ENCODE measurements around the gene PACS1. TPM values are rescaled to one million over a fixed set of nuclear protein-coding genes. Genes with fewer than 3 reads are reported as not detected.
"Not testable (repeated sequence)": the region's sequence is repeated elsewhere in the genome, so short reads cannot be mapped to it uniquely, and the experiment has no call there.

The PACS1 gene
- 32.2 and 33.5 TPM in 2 replicates for total RNA-seq (2022)
- percentile 62 among the genes with signal in this experiment for Bru-seq, nascent RNA
- BruChase-seq, experiment 1, labeled RNA remaining after a 6-hour chase = percentile 77 among the genes with signal in this experiment
- BruChase-seq, experiment 2, labeled RNA remaining after a 2-hour chase = percentile 72 among the genes with signal in this experiment
- long read RNA-seq, full-length matches to known transcripts = 24 of 39 reads
- long read RNA-seq, partial matches to known transcripts = 3 of 39 reads
- long read RNA-seq, other reads (novel, unspliced or antisense) = 12 of 39 reads

DNA sequence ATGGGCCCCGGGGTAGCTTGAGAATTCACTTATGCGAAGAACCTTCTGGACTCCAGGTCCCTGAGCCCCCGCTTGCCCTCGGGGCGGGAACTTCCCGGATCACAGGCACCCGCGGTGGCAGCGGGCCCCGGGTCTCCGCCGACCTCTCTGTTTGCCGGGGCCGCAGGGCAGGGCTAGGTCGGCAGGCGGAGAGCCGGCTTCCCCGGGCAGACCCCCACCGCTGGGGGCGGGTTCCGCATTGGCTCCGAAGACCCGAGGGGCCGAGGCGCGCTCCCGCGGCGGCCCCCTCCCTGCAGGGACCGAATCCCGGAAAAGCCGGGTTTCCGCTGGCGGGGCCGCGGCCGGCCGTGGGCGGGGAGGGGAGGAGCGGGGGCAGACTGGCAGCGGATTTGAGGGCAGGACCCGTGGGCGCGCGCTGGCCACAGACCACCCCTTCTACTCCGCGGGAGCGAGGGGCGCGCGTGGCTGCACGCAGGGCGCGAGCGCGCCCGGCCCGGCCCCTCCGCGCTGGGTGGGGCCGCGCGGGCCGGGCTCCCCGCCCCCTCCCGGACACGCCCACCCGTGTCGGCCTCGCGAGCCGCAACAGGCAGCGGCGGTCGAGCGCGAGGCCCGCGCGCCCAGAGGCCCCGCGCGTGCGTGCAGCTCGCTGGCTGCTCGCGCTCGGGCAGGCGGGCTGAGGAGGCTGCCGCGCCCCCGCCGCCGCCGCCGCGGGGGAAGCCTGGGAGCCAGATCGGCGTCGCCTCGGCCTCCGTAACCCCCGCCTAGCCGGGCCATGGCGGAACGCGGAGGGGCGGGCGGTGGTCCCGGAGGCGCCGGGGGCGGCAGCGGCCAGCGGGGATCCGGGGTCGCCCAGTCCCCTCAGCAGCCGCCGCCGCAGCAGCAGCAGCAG is at the start of gene PACS1:
Gene PACS1 (plus strand): TSS at position 558 of the 889 bp plus-strand sequence. CDS start 215 bp downstream, at position 773.
- ChIA-PET CTCF (interaction anchor here (0.6 to 3.8 kb wide), 7 partner anchors 11 to 1738 kb away, joined by 3 to 75 read pairs (median 3); partner anchors contain the start of gene SF3B2), POLR2A (interaction anchor here (0.6 to 5.0 kb wide), 14 partner anchors 9 to 455 kb away, joined by 3 to 69 read pairs (median 6); partner anchors contain the start of genes FOSL1, PCNX3 and SF3B2)
- peak within 1 kb of the TSS; percentile 83 for H3K27ac Mint-ChIP-seq (ENCODE audit: low read depth, unreplicated experiment)
- H3K27me3 Mint-ChIP-seq (ENCODE audit: insufficient read depth, unreplicated experiment) = no peaks in the 10 kb centered on the region
- no peaks in the 10 kb centered on the region for H3K9me3 Mint-ChIP-seq (ENCODE audit: unreplicated experiment)
- DNase-seq (ENCODE audit: unreplicated experiment) = peak; percentile 47
- intact Hi-C loops (cut with micrococcal nuclease) = loop anchor here (1.0 kb wide), 1 partner anchor 64 kb away; no protein-coding TSS in a partner anchor
- peak within 1 kb of the TSS; percentile 86 for H3K4me3 Mint-ChIP-seq (ENCODE audit: unreplicated experiment)
- TF ChIP-seq, protein P1, sequence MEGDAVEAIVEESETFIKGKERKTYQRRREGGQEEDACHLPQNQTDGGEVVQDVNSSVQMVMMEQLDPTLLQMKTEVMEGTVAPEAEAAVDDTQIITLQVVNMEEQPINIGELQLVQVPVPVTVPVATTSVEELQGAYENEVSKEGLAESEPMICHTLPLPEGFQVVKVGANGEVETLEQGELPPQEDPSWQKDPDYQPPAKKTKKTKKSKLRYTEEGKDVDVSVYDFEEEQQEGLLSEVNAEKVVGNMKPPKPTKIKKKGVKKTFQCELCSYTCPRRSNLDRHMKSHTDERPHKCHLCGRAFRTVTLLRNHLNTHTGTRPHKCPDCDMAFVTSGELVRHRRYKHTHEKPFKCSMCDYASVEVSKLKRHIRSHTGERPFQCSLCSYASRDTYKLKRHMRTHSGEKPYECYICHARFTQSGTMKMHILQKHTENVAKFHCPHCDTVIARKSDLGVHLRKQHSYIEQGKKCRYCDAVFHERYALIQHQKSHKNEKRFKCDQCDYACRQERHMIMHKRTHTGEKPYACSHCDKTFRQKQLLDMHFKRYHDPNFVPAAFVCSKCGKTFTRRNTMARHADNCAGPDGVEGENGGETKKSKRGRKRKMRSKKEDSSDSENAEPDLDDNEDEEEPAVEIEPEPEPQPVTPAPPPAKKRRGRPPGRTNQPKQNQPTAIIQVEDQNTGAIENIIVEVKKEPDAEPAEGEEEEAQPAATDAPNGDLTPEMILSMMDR (IDR thresholded peaks at IDR 0.05; ENCODE audit: unreplicated experiment) = no peak
- no TSS peak for BruUV-seq (replicated peaks)
- peaks cover 55% of the 10 kb centered on the region for H3K36me3 Mint-ChIP-seq (ENCODE audit: insufficient read depth, unreplicated experiment)
- H3K4me1 Mint-ChIP-seq (ENCODE audit: insufficient read depth, unreplicated experiment) = peaks cover 40% of the 10 kb centered on the region

DNA sequence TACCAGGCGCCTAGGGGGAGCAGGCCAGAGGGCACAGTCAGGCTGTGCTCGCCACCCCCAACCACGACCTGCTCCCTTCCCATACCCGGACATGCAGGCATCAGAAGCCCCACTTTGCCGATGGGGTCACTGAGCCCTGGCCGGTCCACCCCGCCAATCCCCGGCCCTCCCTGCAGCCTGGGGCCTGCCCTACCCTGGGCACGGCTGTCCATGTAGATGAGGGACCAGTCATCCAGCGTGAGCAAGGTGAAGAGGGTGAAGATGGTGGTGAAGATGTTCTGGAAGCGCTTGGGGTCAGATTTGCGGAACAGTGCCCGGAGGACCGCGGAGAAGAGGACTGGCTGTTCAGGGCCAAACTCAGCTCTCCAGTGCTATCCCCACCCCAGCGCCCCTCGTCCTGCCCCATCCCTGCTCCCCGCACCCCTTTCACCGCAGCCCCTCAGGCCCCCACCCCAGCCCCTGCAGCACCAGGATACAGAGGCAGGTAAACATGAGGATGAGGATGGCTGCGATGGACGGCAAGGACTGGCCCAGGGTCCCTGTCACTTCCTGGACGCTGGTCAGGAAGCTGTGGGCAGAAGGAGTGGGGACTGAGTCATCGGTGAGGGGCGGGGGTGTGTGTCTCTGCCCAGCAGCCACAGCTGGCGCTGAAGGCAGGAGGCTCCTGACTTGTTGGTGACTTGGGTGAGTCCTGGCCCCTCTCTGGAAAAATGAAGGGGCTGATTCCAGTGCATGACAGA is 49.3 kb upstream of the PACS1 start:
- ChIA-PET POLR2A (interaction anchor here (0.5 to 2.6 kb wide), 2 partner anchors 18 to 127 kb away, joined by 3 to 20 read pairs; partner anchors contain the start of genes BANF1 and EIF1AD), CTCF (interaction anchor here (0.6 to 2.6 kb wide), 7 partner anchors 10 to 136 kb away, joined by 3 to 16 read pairs (median 3); no protein-coding TSS in a partner anchor)
- intact Hi-C loops (cut with micrococcal nuclease) = no loop called here
- H3K4me3 Mint-ChIP-seq (ENCODE audit: unreplicated experiment) = peak overlapping the region; percentile 47
- H3K9me3 Mint-ChIP-seq (ENCODE audit: unreplicated experiment) = no peaks in the 10 kb centered on the region
- H3K27ac Mint-ChIP-seq (ENCODE audit: low read depth, unreplicated experiment) = peak overlapping the region; percentile 81
- peak; percentile 72 for DNase-seq (ENCODE audit: unreplicated experiment)
- peaks cover 6% of the 10 kb centered on the region for H3K4me1 Mint-ChIP-seq (ENCODE audit: insufficient read depth, unreplicated experiment)
- peaks cover 5% of the 10 kb centered on the region for H3K36me3 Mint-ChIP-seq (ENCODE audit: insufficient read depth, unreplicated experiment)
- no TSS peak for BruUV-seq (replicated peaks)
- no peaks in the 10 kb centered on the region for H3K27me3 Mint-ChIP-seq (ENCODE audit: insufficient read depth, unreplicated experiment)
- TF ChIP-seq, protein P1 (IDR thresholded peaks at IDR 0.05; ENCODE audit: unreplicated experiment) = no peak

DNA sequence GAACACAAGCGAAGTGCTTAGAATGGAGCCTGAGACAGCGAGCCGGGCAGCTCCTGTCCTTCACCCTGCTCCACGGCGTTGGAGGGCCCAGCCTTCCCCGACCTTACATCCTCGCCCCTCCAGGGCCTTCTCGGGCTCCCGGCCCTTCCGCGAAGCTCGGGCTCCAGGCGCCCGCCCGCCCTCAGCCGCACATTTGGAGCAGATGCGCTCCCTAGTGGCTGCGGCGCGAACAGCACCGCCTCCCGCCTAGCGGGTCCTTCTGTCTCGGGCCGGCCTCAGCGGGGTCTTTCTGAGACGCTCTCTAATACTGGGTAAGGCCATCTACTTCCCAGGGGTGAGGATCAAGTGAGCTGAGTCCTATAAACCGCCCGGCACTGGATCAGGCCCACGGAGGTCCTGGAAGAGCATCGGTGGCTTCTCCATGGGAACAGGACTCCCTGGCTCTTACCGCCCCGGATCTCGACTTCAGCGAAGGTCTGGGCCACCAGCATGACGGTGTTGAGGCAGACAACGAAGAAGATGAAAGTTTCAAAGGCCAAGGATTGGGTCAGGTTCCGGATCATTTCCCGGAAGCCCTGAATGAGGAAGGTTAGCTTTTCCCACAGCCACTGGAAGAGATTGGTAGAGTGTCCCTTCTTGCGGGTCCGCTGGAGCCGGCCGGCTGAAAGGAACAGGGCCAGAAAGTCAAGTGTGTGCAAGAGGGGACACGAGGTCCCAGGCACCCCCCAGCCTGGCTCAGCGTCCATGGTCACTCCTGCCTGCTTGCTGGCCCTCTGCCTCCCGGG is 47.5 kb upstream of the PACS1 start:
- peaks cover 5% of the 10 kb centered on the region for H3K36me3 Mint-ChIP-seq (ENCODE audit: insufficient read depth, unreplicated experiment)
- H3K4me3 Mint-ChIP-seq (ENCODE audit: unreplicated experiment) = peak overlapping the region; percentile 21
- CTCF ChIA-PET = interaction anchor here (0.6 to 2.6 kb wide), 43 partner anchors 9 to 921 kb away, joined by 3 to 31 read pairs (median 4); partner anchors contain the start of genes BANF1, CST6, EIF1AD and FIBP
- H3K9me3 Mint-ChIP-seq (ENCODE audit: unreplicated experiment) = no peaks in the 10 kb centered on the region
- intact Hi-C loops (cut with micrococcal nuclease) = loop anchor here (1.0 kb wide), 1 partner anchor 33 kb away; no protein-coding TSS in a partner anchor
- TF ChIP-seq, protein P1 (IDR thresholded peaks at IDR 0.05; ENCODE audit: unreplicated experiment) = peak; percentile 94
- H3K27ac Mint-ChIP-seq (ENCODE audit: low read depth, unreplicated experiment) = no peak overlapping the region
- peak; percentile 58 for DNase-seq (ENCODE audit: unreplicated experiment)
- BruUV-seq (replicated peaks) = no TSS peak
- no peaks in the 10 kb centered on the region for H3K27me3 Mint-ChIP-seq (ENCODE audit: insufficient read depth, unreplicated experiment)
- POLR2A ChIA-PET = interaction anchor here (0.6 to 2.6 kb wide), 6 partner anchors 10 to 70 kb away, joined by 3 to 20 read pairs (median 5); partner anchors contain the start of genes BANF1, CST6, EIF1AD and SF3B2
- H3K4me1 Mint-ChIP-seq (ENCODE audit: insufficient read depth, unreplicated experiment) = peaks cover 6% of the 10 kb centered on the region

DNA sequence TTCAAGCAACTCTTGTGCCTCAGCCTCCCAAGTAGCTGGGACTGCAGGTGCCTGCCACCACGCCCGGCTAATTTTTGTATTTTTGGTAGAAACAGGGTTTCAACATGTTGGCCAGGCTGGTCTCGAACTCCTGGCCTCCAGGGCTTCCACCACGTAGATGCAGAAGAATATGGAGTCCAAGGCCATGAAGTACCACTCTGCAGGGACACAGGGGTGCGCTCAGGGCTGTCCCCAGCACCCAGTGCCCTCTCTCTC is 47.0 kb upstream of the PACS1 start:
- H3K36me3 Mint-ChIP-seq (ENCODE audit: insufficient read depth, unreplicated experiment); H3K9me3 Mint-ChIP-seq (ENCODE audit: unreplicated experiment); intact Hi-C loops (cut with micrococcal nuclease); H3K4me1 Mint-ChIP-seq (ENCODE audit: insufficient read depth, unreplicated experiment); DNase-seq (ENCODE audit: unreplicated experiment); H3K27me3 Mint-ChIP-seq (ENCODE audit: insufficient read depth, unreplicated experiment); H3K4me3 Mint-ChIP-seq (ENCODE audit: unreplicated experiment); BruUV-seq (replicated peaks); H3K27ac Mint-ChIP-seq (ENCODE audit: low read depth, unreplicated experiment): not testable (repeated sequence)
- ChIA-PET CTCF (interaction anchor here (0.6 to 2.6 kb wide), 25 partner anchors 10 to 920 kb away, joined by 3 to 31 read pairs (median 5); partner anchors contain the start of genes BANF1, CST6, EIF1AD and FIBP), POLR2A (interaction anchor here (1.0 to 2.6 kb wide), 2 partner anchors 10 to 21 kb away, joined by 3 to 20 read pairs; partner anchors contain the start of genes BANF1 and EIF1AD)

Measured in MCF 10A (cell line).